Ovary (tissue), 3 donors: Measurements from ENCODE around the gene LMTK2.

Experiments used
- CTCF ChIP-seq, 3 donors: fragments of 450-650 bp in 2 of 3; fragments of 200-600 bp in 1 of 3; IDR thresholded peaks; one replicate each; pipeline versions ENCODE4 v1.5.1 to v1.8.0; 2016 to 2022; ENCODE audit warnings: antibody characterized with exemption in 3 of 3, mild to moderate bottlenecking in 1 of 3
- EP300 ChIP-seq: sonication (generic); formaldehyde crosslinking; IDR thresholded peaks from one replicate; pipeline ENCODE4 v1.6.1; 2017; ENCODE audit warnings: antibody characterized with exemption
- POLR2A ChIP-seq: fragments of 450-650 bp; IDR thresholded peaks from one replicate; pipeline ENCODE4 v1.6.1; 2017; ENCODE audit warnings: antibody characterized with exemption, mild to moderate bottlenecking, moderate library complexity
- donor health status: DM: no; HTN: no; CAD: no.

GRCh38 chr7:98149116-98149692 is 42.5 kb downstream of the LMTK2 start:
- TF ChIP-seq CTCF (IDR thresholded peaks at IDR 0.05): no peak
- TF ChIP-seq POLR2A: no peak
- no peak for TF ChIP-seq EP300
